HG02938 (cell line): ENCODE measurements around the gene CMSS1.

Experiments
- ATAC-seq: cut with Tn5 transposase; IDR thresholded peaks from one replicate; pipeline ENCODE4 v1.9.1; 2021; ENCODE audit warnings: mild to moderate bottlenecking, moderate library complexity; ENCODE audit not compliant: unreplicated experiment

Gene CMSS1

GRCh38 chr3:99954914-99955644 lies 137.4 kb downstream of the CMSS1 start:
- ATAC-seq = no peak

- ATAC-seq = no peak
These were observed 138.3 kb downstream of the CMSS1 start for GRCh38 chr3:99955773-99956562.

- no peak for ATAC-seq
These were observed 139.6 kb downstream of the CMSS1 start for GRCh38 chr3:99957151-99957796.

- ATAC-seq = no peak
These were observed 140.7 kb downstream of the CMSS1 start for GRCh38 chr3:99958222-99958912.

- no peak for ATAC-seq
These were observed 142.6 kb downstream of the CMSS1 start for GRCh38 chr3:99960123-99960878.

GRCh38 chr3:99960941-99961340 lies 143.3 kb downstream of the CMSS1 start:
- ATAC-seq = no peak

GRCh38 chr3:99961756-99962515 lies 144.3 kb downstream of the CMSS1 start:
- no peak for ATAC-seq

GRCh38 chr3:99962703-99963102 lies 145.0 kb downstream of the CMSS1 start:
- no peak for ATAC-seq

- ATAC-seq = no peak
These were observed 147.4 kb downstream of the CMSS1 start for GRCh38 chr3:99965077-99965476.

GRCh38 chr3:99965681-99966408 lies 148.2 kb downstream of the CMSS1 start:
- ATAC-seq = no peak

- ATAC-seq = no peak
These were observed 149.2 kb downstream of the CMSS1 start for GRCh38 chr3:99966662-99967416.

GRCh38 chr3:99967796-99968195 lies 150.1 kb downstream of the CMSS1 start:
- no peak for ATAC-seq

- no peak for ATAC-seq
These were observed 151.5 kb downstream of the CMSS1 start for GRCh38 chr3:99969136-99969535.

- peak; percentile 90 for ATAC-seq
These were observed 152.5 kb downstream of the CMSS1 start for GRCh38 chr3:99970198-99970597.

GRCh38 chr3:99971761-99972160 lies 154.1 kb downstream of the CMSS1 start:
- no peak for ATAC-seq

GRCh38 chr3:99972380-99973104 lies 154.9 kb downstream of the CMSS1 start:
- ATAC-seq = no peak

GRCh38 chr3:99974989-99975388 lies 157.3 kb downstream of the CMSS1 start:
- ATAC-seq = no peak

GRCh38 chr3:99976584-99976983 lies 158.9 kb downstream of the CMSS1 start:
- ATAC-seq = no peak
